Tibial nerve (tissue), 4 donors: ENCODE measurements around the gene SPOCK1. TPM values are rescaled to one million over a fixed set of nuclear protein-coding genes. Genes with fewer than 3 reads are reported as not detected.

ENCODE experiments used
- DNase-seq, 2 donors: peaks; one replicate each; pipeline ENCODE4 v3.0.0-alpha.2; 2019; ENCODE audit warnings: low spot score in 2 of 2
- H3K27ac ChIP-seq, 4 donors: fragments of 200-600 bp; sonication (generic) in 3 of 4; one replicate each; pipeline ENCODE4 v1.5.1; 2017 to 2019; ENCODE audit warnings: mild to moderate bottlenecking in 1 of 4
- H3K27me3 ChIP-seq, 2 donors: fragments of 200-600 bp; sonication (generic) in 1 of 2; one replicate each; pipeline versions ENCODE4 v1.5.1 to v1.6.0; 2017 to 2019
- H3K36me3 ChIP-seq, 3 donors: fragments of 200-600 bp; sonication (generic); one replicate each; pipeline ENCODE4 v1.5.1; 2018 to 2019
- H3K4me1 ChIP-seq, 4 donors: fragments of 200-600 bp; sonication (generic) in 3 of 4; one replicate each; pipeline ENCODE4 v1.5.1; 2017 to 2019
- H3K4me3 ChIP-seq, 4 donors: fragments of 200-600 bp; sonication (generic) in 3 of 4; one replicate each; pipeline ENCODE4 v1.5.1; 2017 to 2019; ENCODE audit warnings: mild to moderate bottlenecking in 1 of 4, moderate library complexity in 1 of 4
- H3K9me3 ChIP-seq, 4 donors: fragments of 200-600 bp; sonication (generic) in 3 of 4; one replicate each; pipeline ENCODE4 v1.5.1; 2017 to 2019
- CTCF ChIP-seq, 5 experiments: fragments of 200-600 bp in 3 of 5; fragments of 450-650 bp in 2 of 5; sonication (generic) in 3 of 5; IDR thresholded peaks; one replicate each; pipeline ENCODE4 v1.5.1; 2016 to 2019; ENCODE audit warnings: antibody characterized with exemption in 5 of 5, mild to moderate bottlenecking in 3 of 5, moderate library complexity in 2 of 5
- EP300 ChIP-seq, 2 donors: sonication (generic); formaldehyde crosslinking; IDR thresholded peaks; one replicate each; pipeline ENCODE4 v1.6.1; 2017; ENCODE audit warnings: antibody characterized with exemption in 2 of 2, mild to moderate bottlenecking in 1 of 2
- POLR2A ChIP-seq, 2 donors: fragments of 450-650 bp; IDR thresholded peaks; one replicate each; pipeline ENCODE4 v1.6.1; 2017; ENCODE audit warnings: antibody characterized with exemption in 2 of 2, mild to moderate bottlenecking in 2 of 2, moderate library complexity in 2 of 2
- WGBS, 2 donors: methylation state at CpG; one replicate each; pipeline ENCODE4 v1.1.5; 2018; 5-methylcytosine and 5-hydroxymethylcytosine counted together
- total RNA-seq, 4 donors: library from RNA; depleted of rRNA; stranded (reverse); fragments of >200 nt; gene quantifications; one replicate each; pipeline ENCODE4 v1.1.0, GENCODE V29; 2016

SPOCK1 gene
- total RNA-seq, 4 donors from 2014 or later: 39.8 to 119 (median 73.1) TPM

GRCh38 chr5:137215261-137215660, 283.9 kb downstream of the SPOCK1 start:
- no peak for TF ChIP-seq EP300 (IDR thresholded peaks at IDR 0.05)
- TF ChIP-seq CTCF (IDR thresholded peaks at IDR 0.05): no peak
- TF ChIP-seq POLR2A (IDR thresholded peaks at IDR 0.05): no peak
- H3K36me3 ChIP-seq: no peaks in the 10 kb centered on the region
- H3K27me3 ChIP-seq: no peaks in the 10 kb centered on the region
- H3K27ac ChIP-seq: no peak overlapping the region
- WGBS, 2 donors: 67 to 94% methylated on average over 1 of the region's 1 CpG
- H3K4me1 ChIP-seq: peaks cover 0 to 9% (median 5%) of the 10 kb centered on the region in 4 donors
- H3K9me3 ChIP-seq: no peaks in the 10 kb centered on the region
- no peak for DNase-seq
- H3K4me3 ChIP-seq: no peak overlapping the region

GRCh38 chr5:137214446-137215189, 284.5 kb downstream of the SPOCK1 start:
- H3K4me3 ChIP-seq: no peak overlapping the region
- no peak overlapping the region for H3K27ac ChIP-seq
- TF ChIP-seq CTCF (IDR thresholded peaks at IDR 0.05) (no peak), EP300 (IDR thresholded peaks at IDR 0.05) (no peak), POLR2A (IDR thresholded peaks at IDR 0.05) (no peak)
- WGBS, 2 donors: 84 to 89% methylated on average over 2 of the region's 2 CpGs
- no peak for DNase-seq
- H3K9me3 ChIP-seq: no peaks in the 10 kb centered on the region
- H3K27me3 ChIP-seq: no peaks in the 10 kb centered on the region
- peaks cover 0 to 9% (median 5%) of the 10 kb centered on the region in 4 donors for H3K4me1 ChIP-seq
- no peaks in the 10 kb centered on the region for H3K36me3 ChIP-seq

GRCh38 chr5:137212471-137212870, 286.7 kb downstream of the SPOCK1 start:
- no peaks in the 10 kb centered on the region for H3K9me3 ChIP-seq
- no peak for DNase-seq
- no peaks in the 10 kb centered on the region for H3K36me3 ChIP-seq
- no peaks in the 10 kb centered on the region for H3K27me3 ChIP-seq
- no peaks in the 10 kb centered on the region for H3K4me1 ChIP-seq
- no peak overlapping the region for H3K27ac ChIP-seq
- H3K4me3 ChIP-seq: no peak overlapping the region
- 67 to 82% methylated on average over 3 of the region's 3 CpGs for WGBS, 2 donors
- TF ChIP-seq CTCF (IDR thresholded peaks at IDR 0.05) (no peak), EP300 (IDR thresholded peaks at IDR 0.05) (no peak), POLR2A (IDR thresholded peaks at IDR 0.05) (no peak)

- 71 to 73% methylated on average over 9 of the region's 9 CpGs for WGBS, 2 donors
- Histone ChIP-seq H3K36me3 (no peaks in the 10 kb centered on the region), H3K27ac (no peak overlapping the region), H3K9me3 (no peaks in the 10 kb centered on the region), H3K27me3 (no peaks in the 10 kb centered on the region), H3K4me3 (no peak overlapping the region), H3K4me1 (no peaks in the 10 kb centered on the region)
- DNase-seq: no peak
- TF ChIP-seq CTCF (IDR thresholded peaks at IDR 0.05): no peak
- TF ChIP-seq POLR2A (IDR thresholded peaks at IDR 0.05): no peak
- TF ChIP-seq EP300 (IDR thresholded peaks at IDR 0.05): peak in 1 of 2 donors; percentile 28
These were observed 289.8 kb downstream of the SPOCK1 start for GRCh38 chr5:137209232-137209809.

- no peak for DNase-seq
- no peaks in the 10 kb centered on the region for H3K36me3 ChIP-seq
- H3K4me3 ChIP-seq: no peak overlapping the region
- H3K9me3 ChIP-seq: no peaks in the 10 kb centered on the region
- H3K4me1 ChIP-seq: no peaks in the 10 kb centered on the region
- 85 to 97% methylated on average over 4 of the region's 4 CpGs for whole genome bisulfite sequencing, 2 donors
- no peak for TF ChIP-seq CTCF (IDR thresholded peaks at IDR 0.05)
- no peak for TF ChIP-seq EP300 (IDR thresholded peaks at IDR 0.05)
- no peak for TF ChIP-seq POLR2A (IDR thresholded peaks at IDR 0.05)
- no peak overlapping the region for H3K27ac ChIP-seq
- H3K27me3 ChIP-seq: no peaks in the 10 kb centered on the region
These were observed 291.9 kb downstream of the SPOCK1 start for GRCh38 chr5:137207023-137207760.
